ENCODE data around the gene TFF3.
A peak's percentile ranks its signal among the peaks of the same experiment; 100 is the strongest.

Gene TFF3

DNA sequence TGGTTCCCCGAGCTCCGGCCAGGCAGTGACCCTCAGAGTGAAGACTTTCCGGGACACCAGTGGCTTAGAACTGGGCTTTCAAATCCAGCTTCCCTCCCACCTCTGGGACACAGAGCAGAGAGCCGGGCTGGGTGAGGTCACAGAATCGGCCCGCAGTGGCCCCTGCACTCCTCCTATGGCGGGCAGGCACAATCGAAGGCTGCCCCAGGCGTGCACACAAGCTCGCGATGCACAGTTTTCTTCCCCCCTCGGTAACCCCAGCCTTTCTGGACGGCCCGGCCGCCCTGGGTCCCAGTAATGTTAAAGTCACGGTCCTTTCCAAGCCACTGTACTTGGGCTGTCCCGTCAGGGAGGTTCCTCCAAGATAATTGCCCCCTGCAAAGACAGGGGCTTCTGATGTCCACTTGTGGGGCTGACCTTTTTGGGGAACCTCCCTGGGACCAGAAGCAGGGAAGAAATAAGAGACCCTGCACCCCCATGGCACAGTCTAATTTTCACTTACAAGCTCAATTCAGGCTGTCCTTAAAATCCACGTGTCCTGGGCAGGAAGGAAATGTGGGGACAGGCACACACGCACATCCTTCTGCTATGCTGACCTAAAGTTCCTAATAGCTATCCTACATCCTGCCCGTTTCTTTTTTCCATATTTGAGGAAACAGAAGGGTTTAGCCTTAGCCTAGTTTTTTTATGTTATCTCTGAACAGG is 13.7 kb downstream of the TFF3 start:
- Histone ChIP-seq H3K9me3 (no peaks in the 10 kb centered on the region), H3K27me3 (no peaks in the 10 kb centered on the region), H3K4me3 (no peak overlapping the region), H3K36me3 (peaks cover 23% of the 10 kb centered on the region), H3K9ac (peak overlapping the region; percentile 38; the same call in 1 of the 2 replicates), H3K4me1 (peaks cover 44% of the 10 kb centered on the region), H3K27ac (peak overlapping the region; percentile 45), H3K4me2 (peak overlapping the region; percentile 43), H4K20me1 (no peaks in the 10 kb centered on the region)
- TF ChIP-seq Cebpa-rat (IDR thresholded peaks at IDR 0.05) = no peak

DNA sequence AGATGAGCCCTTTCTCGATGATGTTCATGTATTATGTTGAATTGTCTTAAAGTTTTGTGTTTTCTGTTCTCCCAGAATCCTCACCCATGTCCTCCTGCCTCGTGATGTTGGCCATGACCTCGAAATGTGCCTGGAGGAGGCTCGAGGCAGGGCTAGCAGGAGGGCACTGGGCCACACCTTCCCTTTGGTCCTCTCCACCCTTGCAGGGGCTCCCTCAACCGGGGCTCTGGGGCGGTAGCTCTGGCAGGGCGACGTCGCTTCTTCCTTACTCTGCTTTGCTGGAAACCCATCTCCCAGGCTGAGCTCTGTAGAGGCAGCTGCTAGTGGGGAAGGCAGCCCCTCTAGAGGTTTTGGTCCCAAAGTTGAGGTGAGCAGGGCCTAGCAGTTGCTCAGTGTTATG is 14.3 kb downstream of the TFF3 start:
- peak overlapping the region; percentile 43 for H3K4me2 ChIP-seq
- H3K36me3 ChIP-seq = peaks cover 28% of the 10 kb centered on the region
- no peaks in the 10 kb centered on the region for H3K9me3 ChIP-seq
- peak overlapping the region; percentile 38; the same call in 1 of the 2 replicates for H3K9ac ChIP-seq
- H3K27me3 ChIP-seq = no peaks in the 10 kb centered on the region
- no peak overlapping the region for H3K4me3 ChIP-seq
- H3K27ac ChIP-seq = peak overlapping the region; percentile 45; the same call in 1 of the 2 replicates
- TF ChIP-seq Cebpa-rat (IDR thresholded peaks at IDR 0.05) = no peak
- no peaks in the 10 kb centered on the region for H4K20me1 ChIP-seq
- H3K4me1 ChIP-seq = peaks cover 38% of the 10 kb centered on the region

DNA sequence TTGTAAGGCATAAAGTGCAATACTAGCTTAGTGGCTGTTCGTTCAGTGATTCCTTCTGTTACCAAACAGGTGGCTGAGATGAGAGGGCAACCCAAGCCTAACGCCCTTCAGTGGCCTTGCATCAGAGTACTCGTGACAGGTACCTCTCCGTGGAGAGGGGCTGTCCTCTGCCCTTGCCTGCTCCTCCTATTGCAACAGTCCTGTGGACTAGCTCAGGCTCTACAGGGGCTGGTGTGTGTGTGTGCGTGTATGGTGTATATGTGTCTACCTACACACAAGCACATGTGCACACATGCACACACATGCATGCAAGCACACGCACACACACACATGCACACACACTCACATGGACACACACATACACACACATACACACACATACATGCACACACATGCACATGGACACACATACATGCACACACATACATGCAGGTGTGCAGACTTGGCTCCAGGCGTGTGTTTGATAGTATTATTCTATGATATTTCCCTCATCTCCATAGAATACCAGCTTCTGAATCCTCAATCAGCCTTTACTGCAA is 15.1 kb downstream of the TFF3 start:
- TF ChIP-seq Cebpa-rat (IDR thresholded peaks at IDR 0.05) = no peak
- Histone ChIP-seq H3K36me3 (peaks cover 37% of the 10 kb centered on the region), H3K9ac (no peak overlapping the region), H3K4me3 (no peak overlapping the region), H3K9me3 (no peaks in the 10 kb centered on the region), H3K4me1 (peaks cover 30% of the 10 kb centered on the region), H3K27ac (no peak overlapping the region), H3K27me3 (no peaks in the 10 kb centered on the region), H4K20me1 (no peaks in the 10 kb centered on the region), H3K4me2 (no peak overlapping the region)

DNA sequence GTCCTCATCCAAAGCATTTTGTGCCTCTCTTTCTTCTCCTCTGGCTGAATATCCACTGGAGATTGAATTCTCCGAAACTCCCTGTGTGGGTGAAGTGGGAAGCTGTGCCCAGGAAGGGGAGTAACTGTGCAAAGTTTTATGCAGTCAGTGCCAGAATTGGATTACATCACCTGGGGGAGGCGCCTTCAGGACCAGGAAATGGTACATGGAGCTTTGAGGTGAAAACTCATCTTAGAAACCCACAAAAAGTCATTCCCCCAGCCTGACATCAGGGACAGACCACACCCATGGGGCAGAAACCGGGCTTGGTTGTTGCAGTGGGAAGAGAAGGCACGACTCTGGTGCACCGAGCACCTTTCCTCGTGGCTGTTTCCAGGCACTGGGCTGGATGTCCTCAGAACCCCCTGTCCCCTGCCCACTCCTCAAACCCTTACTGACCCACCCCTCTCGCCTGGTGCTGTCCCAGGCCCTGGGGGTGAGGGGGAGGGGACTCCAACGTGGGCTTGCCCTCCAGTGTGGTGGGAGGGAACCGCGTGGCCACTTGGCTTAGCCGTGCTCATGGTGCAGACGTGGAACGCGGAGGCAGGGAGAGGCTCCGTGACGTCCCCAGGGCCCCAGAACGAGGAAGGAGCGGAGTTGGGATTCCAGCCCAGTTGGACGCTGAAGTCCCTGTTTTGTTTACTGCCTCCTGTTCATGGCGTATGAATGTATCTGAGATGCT is 15.7 kb downstream of the TFF3 start:
- Histone ChIP-seq H3K4me3 (no peak overlapping the region), H3K4me2 (no peak overlapping the region), H3K9me3 (no peaks in the 10 kb centered on the region), H4K20me1 (no peaks in the 10 kb centered on the region), H3K9ac (no peak overlapping the region), H3K4me1 (peaks cover 24% of the 10 kb centered on the region), H3K27me3 (no peaks in the 10 kb centered on the region), H3K36me3 (peaks cover 43% of the 10 kb centered on the region), H3K27ac (no peak overlapping the region)
- TF ChIP-seq Cebpa-rat (IDR thresholded peaks at IDR 0.05) = no peak

DNA sequence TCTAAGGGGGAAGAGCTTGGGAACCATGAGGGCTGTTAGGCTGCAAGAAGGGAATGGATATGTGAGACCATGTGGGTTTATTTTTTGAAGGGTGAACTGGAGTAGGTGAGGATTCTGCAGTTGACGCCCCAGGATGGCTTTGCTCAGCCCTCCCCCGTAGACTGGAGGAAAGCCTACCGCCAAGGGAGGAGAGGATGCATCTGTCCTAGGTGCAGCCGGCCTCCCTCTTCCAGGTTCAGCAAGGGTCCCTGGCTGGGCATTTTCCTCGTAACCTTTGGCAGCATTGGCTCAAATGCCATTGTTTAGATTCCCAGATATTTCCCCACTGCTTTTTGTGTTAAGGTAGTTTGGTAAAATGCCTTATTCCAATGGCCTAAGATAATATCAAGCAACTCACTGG is 16.6 kb downstream of the TFF3 start:
- H4K20me1 ChIP-seq = no peaks in the 10 kb centered on the region
- no peak overlapping the region for H3K4me2 ChIP-seq
- H3K36me3 ChIP-seq = peaks cover 51% of the 10 kb centered on the region
- no peaks in the 10 kb centered on the region for H3K9me3 ChIP-seq
- H3K27ac ChIP-seq = no peak overlapping the region
- no peak overlapping the region for H3K9ac ChIP-seq
- TF ChIP-seq Cebpa-rat (IDR thresholded peaks at IDR 0.05) = no peak
- peaks cover 24% of the 10 kb centered on the region for H3K4me1 ChIP-seq
- H3K4me3 ChIP-seq = no peak overlapping the region
- no peaks in the 10 kb centered on the region for H3K27me3 ChIP-seq

DNA sequence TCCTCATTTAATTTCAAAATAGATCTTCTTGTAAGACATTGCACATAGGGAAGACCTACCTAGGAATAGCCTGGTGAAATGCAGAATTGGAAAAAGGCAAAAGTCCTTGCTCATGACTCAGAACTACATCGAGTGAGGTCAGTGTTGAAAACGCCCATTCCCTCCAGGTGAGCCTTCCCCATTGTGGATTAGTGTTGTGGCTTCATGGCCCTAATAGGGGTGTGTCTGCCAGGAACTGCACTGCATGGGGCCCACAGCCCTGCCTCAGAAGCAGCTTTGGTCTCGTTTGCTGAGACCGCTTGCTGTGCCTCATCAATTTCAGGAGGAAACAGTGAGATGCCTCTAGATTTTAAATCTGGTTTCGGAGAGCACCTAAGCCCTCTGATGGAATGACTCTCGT is 17.0 kb downstream of the TFF3 start:
- no peaks in the 10 kb centered on the region for H4K20me1 ChIP-seq
- no peak overlapping the region for H3K4me3 ChIP-seq
- no peaks in the 10 kb centered on the region for H3K27me3 ChIP-seq
- H3K36me3 ChIP-seq = peaks cover 56% of the 10 kb centered on the region
- no peaks in the 10 kb centered on the region for H3K9me3 ChIP-seq
- H3K4me1 ChIP-seq = peaks cover 24% of the 10 kb centered on the region
- no peak for TF ChIP-seq Cebpa-rat (IDR thresholded peaks at IDR 0.05)
- no peak overlapping the region for H3K4me2 ChIP-seq
- H3K27ac ChIP-seq = no peak overlapping the region
- H3K9ac ChIP-seq = no peak overlapping the region

DNA sequence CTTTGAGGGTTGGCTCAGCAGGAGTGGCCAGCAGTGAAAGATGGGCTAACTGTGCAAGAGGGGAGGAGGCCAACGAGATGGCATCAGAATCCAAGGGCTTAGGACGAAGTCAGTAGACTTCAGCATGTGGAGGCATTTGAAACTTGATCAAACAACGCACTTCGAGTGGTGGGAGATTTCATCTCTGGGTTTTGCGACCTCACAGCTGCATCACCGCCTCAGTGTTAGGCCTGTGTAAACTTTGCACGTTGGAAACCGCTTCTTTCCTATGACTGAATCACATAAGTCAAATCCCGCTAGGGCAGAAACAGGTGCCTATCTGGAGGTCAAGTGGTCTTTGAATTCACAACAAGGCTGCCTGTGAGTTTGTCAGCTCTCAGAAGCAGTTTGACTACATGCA is 17.8 kb downstream of the TFF3 start:
- H3K27ac ChIP-seq = no peak overlapping the region
- no peak overlapping the region for H3K4me3 ChIP-seq
- no peaks in the 10 kb centered on the region for H3K9me3 ChIP-seq
- H3K27me3 ChIP-seq = no peaks in the 10 kb centered on the region
- TF ChIP-seq Cebpa-rat (IDR thresholded peaks at IDR 0.05) = no peak
- peaks cover 17% of the 10 kb centered on the region for H3K4me1 ChIP-seq
- no peak overlapping the region for H3K9ac ChIP-seq
- H3K36me3 ChIP-seq = peaks cover 64% of the 10 kb centered on the region
- H4K20me1 ChIP-seq = no peaks in the 10 kb centered on the region
- H3K4me2 ChIP-seq = no peak overlapping the region

DNA sequence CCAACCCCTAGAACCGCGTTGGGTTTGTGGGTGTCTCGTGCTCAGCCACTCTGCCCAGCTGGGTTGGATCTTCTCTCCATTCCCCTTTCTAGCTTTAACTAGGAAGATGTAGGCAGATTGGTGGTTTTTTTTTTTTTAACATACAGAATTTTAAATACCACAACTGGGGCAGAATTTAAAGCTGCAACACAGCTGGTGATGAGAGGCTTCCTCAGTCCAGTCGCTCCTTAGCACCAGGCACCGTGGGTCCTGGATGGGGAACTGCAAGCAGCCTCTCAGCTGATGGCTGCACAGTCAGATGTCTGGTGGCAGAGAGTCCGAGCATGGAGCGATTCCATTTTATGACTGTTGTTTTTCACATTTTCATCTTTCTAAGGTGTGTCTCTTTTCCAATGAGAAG is 18.7 kb downstream of the TFF3 start:
- TF ChIP-seq Cebpa-rat (IDR thresholded peaks at IDR 0.05) = no peak
- Histone ChIP-seq H3K27me3 (no peaks in the 10 kb centered on the region), H4K20me1 (no peaks in the 10 kb centered on the region)

DNA sequence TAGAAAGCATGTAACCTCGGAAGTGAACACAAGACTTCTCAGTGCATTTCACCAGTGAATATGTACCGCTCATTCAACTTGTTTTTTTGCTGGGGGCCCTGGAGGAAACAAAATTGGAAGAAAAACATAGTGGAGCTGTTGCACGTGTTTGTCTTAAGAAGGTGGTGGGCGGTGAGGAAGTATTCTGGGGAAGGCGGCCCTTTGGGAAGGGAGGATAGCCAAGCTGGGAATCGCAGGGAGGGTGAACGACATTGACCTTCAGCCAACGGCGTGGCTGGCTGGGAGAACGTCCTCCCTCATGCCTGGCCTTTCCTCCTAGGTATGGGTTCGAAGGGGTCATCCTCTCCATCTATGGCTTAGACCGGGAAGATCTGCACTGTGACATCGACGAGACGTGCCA is 19.4 kb downstream of the TFF3 start:
- no peaks in the 10 kb centered on the region for H3K9me3 ChIP-seq
- H3K4me3 ChIP-seq = no peak overlapping the region
- no peak overlapping the region for H3K4me2 ChIP-seq
- H3K36me3 ChIP-seq = peaks cover 80% of the 10 kb centered on the region
- H4K20me1 ChIP-seq = no peaks in the 10 kb centered on the region; the same call in 1 of the 2 replicates
- TF ChIP-seq Cebpa-rat (IDR thresholded peaks at IDR 0.05) = no peak
- no peaks in the 10 kb centered on the region for H3K27me3 ChIP-seq
- H3K27ac ChIP-seq = no peak overlapping the region
- no peak overlapping the region for H3K9ac ChIP-seq
- peaks cover 1% of the 10 kb centered on the region for H3K4me1 ChIP-seq

More for the DNA sequence above, 18.7 kb downstream of the TFF3 start:
- Histone ChIP-seq H3K27ac (no peak overlapping the region), H3K9me3 (no peaks in the 10 kb centered on the region), H3K4me3 (no peak overlapping the region), H3K9ac (no peak overlapping the region), H3K4me2 (no peak overlapping the region), H3K4me1 (peaks cover 8% of the 10 kb centered on the region), H3K36me3 (peaks cover 73% of the 10 kb centered on the region)

DNA sequence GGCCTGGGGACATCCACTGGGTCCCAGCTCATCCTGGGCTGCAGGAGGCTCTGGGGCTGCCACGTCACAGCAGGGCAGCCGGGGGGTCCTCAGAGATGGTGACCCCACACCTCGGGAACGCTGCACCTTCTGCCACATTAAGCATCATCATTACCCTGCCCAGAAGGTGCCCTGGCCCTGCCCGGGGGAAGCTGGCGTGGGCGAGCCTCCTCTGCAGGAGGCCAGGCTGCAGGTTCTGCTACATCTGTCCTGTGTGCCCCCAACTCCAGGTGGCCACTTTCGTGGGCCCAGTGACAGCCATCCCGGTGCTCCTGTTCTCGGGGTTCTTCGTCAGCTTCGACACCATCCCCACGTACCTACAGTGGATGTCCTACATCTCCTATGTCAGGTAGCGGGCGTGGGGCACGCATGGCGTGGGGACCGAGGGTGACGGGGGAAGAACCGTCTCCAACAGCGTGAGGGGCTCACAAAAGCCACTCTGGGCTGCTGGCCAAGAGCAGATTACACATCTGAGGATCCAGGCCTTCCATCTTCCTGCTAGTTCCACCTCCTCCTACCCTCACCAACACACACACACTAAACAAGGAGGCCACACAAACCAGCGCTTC is 20.8 kb downstream of the TFF3 start:
- no peaks in the 10 kb centered on the region for H3K4me1 ChIP-seq
- no peak for TF ChIP-seq Cebpa-rat (IDR thresholded peaks at IDR 0.05)
- H3K9me3 ChIP-seq = no peaks in the 10 kb centered on the region
- H4K20me1 ChIP-seq = no peaks in the 10 kb centered on the region; the same call in 1 of the 2 replicates
- no peaks in the 10 kb centered on the region for H3K27me3 ChIP-seq
- H3K27ac ChIP-seq = no peak overlapping the region
- no peak overlapping the region for H3K4me3 ChIP-seq
- H3K36me3 ChIP-seq = peaks cover 85% of the 10 kb centered on the region
- H3K4me2 ChIP-seq = no peak overlapping the region
- no peak overlapping the region for H3K9ac ChIP-seq
